Upper lobe of right lung (tissue), 1 donor: ENCODE measurements around the gene BRD4. TPM values are rescaled to one million over a fixed set of nuclear protein-coding genes. Genes with fewer than 3 reads are reported as not detected.

Source experiments
- ATAC-seq: fragments of 200-7000 bp; cut with Tn5 transposase; one replicate; pipeline ENCODE4 v1.9.1; 2020; ENCODE audit warnings: mild to moderate bottlenecking, moderate library complexity
- DNase-seq: peaks from one replicate; pipeline ENCODE4 v3.0.0-alpha.2; 2020
- H3K27ac ChIP-seq: fragments of 200-600 bp; one replicate; pipeline ENCODE4 v1.8.0; 2022
- H3K27me3 ChIP-seq: fragments of 200-600 bp; one replicate; pipeline ENCODE4 v1.8.0; 2022; ENCODE audit warnings: mild to moderate bottlenecking
- H3K36me3 ChIP-seq: fragments of 200-600 bp; one replicate; pipeline ENCODE4 v1.8.0; 2022
- H3K4me1 ChIP-seq: fragments of 200-600 bp; one replicate; pipeline ENCODE4 v1.8.0; 2022
- H3K4me3 ChIP-seq: fragments of 200-600 bp; one replicate; pipeline ENCODE4 v1.8.0; 2022; ENCODE audit warnings: mild to moderate bottlenecking
- H3K9me3 ChIP-seq: fragments of 200-600 bp; one replicate; pipeline ENCODE4 v1.8.0; 2022
- CTCF ChIP-seq: fragments of 200-600 bp; IDR thresholded peaks from one replicate; pipeline ENCODE4 v1.8.0; 2022; ENCODE audit warnings: antibody characterized with exemption
- intact Hi-C: fragments of 100-400 bp; cut with DNase I; formaldehyde crosslinking; loops from one replicate; pipeline ENCODE4 v1.11.0; 2022
- total RNA-seq: library from RNA; stranded (reverse); fragmentation: NEBNext Ultra II Directional; extraction: Animal tissue kit (Norgen Biotek cat#: 25700); gene quantifications from one replicate; pipeline ENCODE4 v1.2.1, GENCODE V29; 2021
- donor health status: DM: no; HTN: yes; CAD: no; lungs with severe emphysema.

The BRD4 gene
- total RNA-seq, 1 donor from 2014 or later: 101 TPM

GRCh38 chr19:15305582-15306334 is 26.6 kb downstream of the BRD4 start:
- H3K27me3 ChIP-seq: no peaks in the 10 kb centered on the region
- no peak overlapping the region for H3K4me3 ChIP-seq
- peaks cover 67% of the 10 kb centered on the region for H3K4me1 ChIP-seq
- intact Hi-C loops: no loop called here
- no peaks in the 10 kb centered on the region for H3K36me3 ChIP-seq
- no peak for DNase-seq
- ATAC-seq: no peak
- H3K9me3 ChIP-seq: no peaks in the 10 kb centered on the region
- H3K27ac ChIP-seq: no peak overlapping the region
- no peak for TF ChIP-seq CTCF

GRCh38 chr19:15304140-15304705 is 28.1 kb downstream of the BRD4 start:
- H3K4me3 ChIP-seq: no peak overlapping the region
- H3K27me3 ChIP-seq: no peaks in the 10 kb centered on the region
- intact Hi-C loops: no loop called here
- H3K4me1 ChIP-seq: peaks cover 81% of the 10 kb centered on the region
- H3K9me3 ChIP-seq: no peaks in the 10 kb centered on the region
- DNase-seq (peak; percentile 30), ATAC-seq (no peak)
- no peak for TF ChIP-seq CTCF
- no peaks in the 10 kb centered on the region for H3K36me3 ChIP-seq
- H3K27ac ChIP-seq: no peak overlapping the region

DNA sequence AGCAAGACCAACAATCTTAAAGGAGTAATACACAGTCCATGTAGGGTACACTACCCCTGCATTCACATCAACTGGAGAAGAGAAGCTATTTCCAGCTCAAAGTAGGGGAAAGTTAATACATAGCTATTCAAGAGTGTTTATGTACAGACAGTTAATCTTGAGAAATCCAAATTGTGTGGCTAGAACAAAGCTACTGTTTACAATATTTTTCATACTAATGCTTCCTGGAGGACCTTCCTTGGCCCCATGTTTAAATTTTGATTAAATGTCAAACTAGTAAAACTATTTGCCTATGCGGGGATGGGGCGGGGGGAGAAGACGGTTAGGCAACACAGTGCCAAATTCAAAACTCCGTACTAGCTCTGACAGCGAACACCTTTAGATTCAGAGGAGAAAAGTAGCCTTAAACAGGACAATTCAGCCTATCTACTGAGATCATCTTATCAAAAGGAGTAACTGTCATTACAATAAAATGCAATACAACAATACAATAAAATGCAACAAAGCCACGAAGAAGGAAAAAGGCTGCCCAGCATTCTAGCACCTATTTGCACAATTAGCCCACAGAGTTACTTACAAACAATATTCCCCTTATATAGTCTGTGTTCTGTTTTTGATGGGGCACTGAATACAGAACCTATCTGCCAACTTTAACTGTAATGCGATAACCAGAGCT is 29.1 kb downstream of the BRD4 start:
- H3K4me1 ChIP-seq: peaks cover 91% of the 10 kb centered on the region
- no peak overlapping the region for H3K4me3 ChIP-seq
- no peaks in the 10 kb centered on the region for H3K36me3 ChIP-seq
- DNase-seq (peak; percentile 13), ATAC-seq (peak; percentile 12)
- H3K27me3 ChIP-seq: no peaks in the 10 kb centered on the region
- H3K27ac ChIP-seq: no peak overlapping the region
- no peak for TF ChIP-seq CTCF
- H3K9me3 ChIP-seq: no peaks in the 10 kb centered on the region
- intact Hi-C loops: no loop called here

GRCh38 chr19:15300533-15301197 is 31.7 kb downstream of the BRD4 start:
- no peak overlapping the region for H3K27ac ChIP-seq
- intact Hi-C loops: no loop called here
- no peaks in the 10 kb centered on the region for H3K9me3 ChIP-seq
- no peaks in the 10 kb centered on the region for H3K27me3 ChIP-seq
- no peaks in the 10 kb centered on the region for H3K36me3 ChIP-seq
- DNase-seq (no peak), ATAC-seq (no peak)
- H3K4me3 ChIP-seq: no peak overlapping the region
- peaks cover 97% of the 10 kb centered on the region for H3K4me1 ChIP-seq
- TF ChIP-seq CTCF: no peak

DNA sequence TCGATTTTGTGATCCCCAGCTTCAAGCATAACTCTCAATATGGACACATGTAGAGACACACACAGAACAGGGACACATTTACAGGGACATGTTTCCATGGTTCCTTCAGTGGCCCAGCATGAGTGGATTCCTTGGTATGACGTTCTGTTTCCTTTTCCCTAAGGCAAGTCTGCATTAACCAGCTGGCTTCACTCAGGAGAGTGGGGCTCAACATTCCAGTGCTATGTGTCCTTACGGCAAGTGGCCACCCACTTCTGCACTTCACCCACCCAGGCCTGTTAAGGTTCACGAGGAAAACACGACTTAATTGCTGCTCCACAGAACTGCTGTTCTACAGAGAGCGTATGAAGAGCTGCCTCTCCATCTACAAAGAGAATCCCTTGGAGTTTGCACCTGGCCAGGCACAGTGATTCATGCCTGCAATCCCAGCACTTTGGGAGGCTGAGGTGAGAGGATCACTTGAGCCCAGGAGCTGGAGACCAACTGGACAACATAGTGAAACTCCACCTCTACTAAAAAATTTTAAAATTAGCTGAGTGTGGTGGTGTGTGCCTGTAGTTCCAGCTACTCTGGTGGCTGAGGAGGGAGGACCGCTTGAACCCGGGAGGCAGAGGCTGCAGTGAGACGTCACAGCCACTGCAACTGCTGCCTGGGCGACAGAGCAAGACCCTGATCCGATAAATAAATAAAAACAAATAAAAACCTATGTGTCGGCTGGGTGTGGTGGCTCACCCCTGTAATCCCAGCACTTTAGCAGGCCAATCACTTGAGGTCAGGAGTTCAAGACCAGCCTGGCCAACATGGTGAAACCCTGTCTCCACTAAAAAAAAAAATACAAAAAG is 32.5 kb downstream of the BRD4 start:
- H3K4me1 ChIP-seq: peaks cover 97% of the 10 kb centered on the region
- H3K9me3 ChIP-seq: no peaks in the 10 kb centered on the region
- no peak overlapping the region for H3K4me3 ChIP-seq
- no peaks in the 10 kb centered on the region for H3K36me3 ChIP-seq
- DNase-seq: peak; percentile 47
- intact Hi-C loops: no loop called here
- ATAC-seq: peak; percentile 61
- TF ChIP-seq CTCF: no peak
- H3K27ac ChIP-seq: peak overlapping the region; percentile 55
- no peaks in the 10 kb centered on the region for H3K27me3 ChIP-seq
